Nephron (organoid): ENCODE measurements around the gene TBC1D22B.
A peak's percentile ranks its signal among the peaks of the same experiment; 100 is the strongest.

Experiments used
- H3K27ac Mint-ChIP-seq, 3 experiments: 2 replicates each; pipeline ENCODE4 v1.8.0; 2020; ENCODE audit warnings: mixed read lengths in 3 of 3, mild to moderate bottlenecking in 2 of 3, moderate library complexity in 1 of 3
- H3K27me3 Mint-ChIP-seq: 2 replicates; pipeline ENCODE4 v1.8.0; 2021; ENCODE audit warnings: low read depth, mild to moderate bottlenecking, moderate library complexity, mixed read lengths
- H3K36me3 Mint-ChIP-seq: 2 replicates; pipeline ENCODE4 v1.8.0; 2020; ENCODE audit warnings: low read depth, mixed read lengths
- H3K4me1 Mint-ChIP-seq: 2 replicates; pipeline ENCODE4 v1.8.0; 2020; ENCODE audit warnings: mixed read lengths
- H3K4me3 Mint-ChIP-seq, 3 experiments: 2 replicates each; pipeline ENCODE4 v1.8.0; 2020; ENCODE audit warnings: mild to moderate bottlenecking in 3 of 3, mixed read lengths in 3 of 3, moderate library complexity in 2 of 3
- H3K9me3 Mint-ChIP-seq: 2 replicates; pipeline ENCODE4 v1.8.0; 2020; ENCODE audit warnings: mixed read lengths
- CTCF ChIP-seq, 3 experiments: fragments of 200-600 bp; sonication (generic); IDR thresholded peaks; one replicate each; pipeline ENCODE4 v1.5.0; 2021; ENCODE audit warnings: antibody characterized with exemption in 3 of 3; ENCODE audit not compliant: unreplicated experiment in 3 of 3

The TBC1D22B gene

GRCh38 chr6:37251211-37251780 is 6.3 kb upstream of the TBC1D22B start:
- H3K9me3 Mint-ChIP-seq: peaks cover 3% of the 10 kb centered on the region
- no peaks in the 10 kb centered on the region for H3K36me3 Mint-ChIP-seq
- peaks cover 5% of the 10 kb centered on the region for H3K27me3 Mint-ChIP-seq
- H3K4me1 Mint-ChIP-seq: peaks cover 3% of the 10 kb centered on the region
- no peak overlapping the region for H3K4me3 Mint-ChIP-seq
- no peak for TF ChIP-seq CTCF (IDR thresholded peaks at IDR 0.05; ENCODE audit: unreplicated experiment in 3 of 3)
- no peak overlapping the region for H3K27ac Mint-ChIP-seq

GRCh38 chr6:37253486-37254007 is 4.0 kb upstream of the TBC1D22B start:
- Mint-ChIP-seq H3K27me3 (peaks cover 5% of the 10 kb centered on the region), H3K36me3 (no peaks in the 10 kb centered on the region), H3K27ac (peak overlapping the region in 2 of 3 experiments; percentile 1 to 6), H3K4me3 (no peak overlapping the region), H3K4me1 (peaks cover 14% of the 10 kb centered on the region), H3K9me3 (peaks cover under 1% of the 10 kb centered on the region)
- TF ChIP-seq CTCF (IDR thresholded peaks at IDR 0.05; ENCODE audit: unreplicated experiment in 3 of 3): no peak

- TF ChIP-seq CTCF (IDR thresholded peaks at IDR 0.05; ENCODE audit: unreplicated experiment in 3 of 3): no peak
- H3K4me1 Mint-ChIP-seq: peaks cover 25% of the 10 kb centered on the region
- no peak overlapping the region for H3K27ac Mint-ChIP-seq
- peaks cover 5% of the 10 kb centered on the region for H3K27me3 Mint-ChIP-seq
- no peaks in the 10 kb centered on the region for H3K9me3 Mint-ChIP-seq
- H3K4me3 Mint-ChIP-seq: peak overlapping the region; percentile 4 to 57 (median 39)
- H3K36me3 Mint-ChIP-seq: no peaks in the 10 kb centered on the region
These were observed 2.7 kb upstream of the TBC1D22B start for GRCh38 chr6:37254881-37255280.

GRCh38 chr6:37256692-37257319 is 766 bp upstream of the TBC1D22B start:
- Mint-ChIP-seq H3K4me1 (peaks cover 26% of the 10 kb centered on the region), H3K27me3 (peaks cover 5% of the 10 kb centered on the region), H3K27ac (peak overlapping the region; percentile 56 to 96 (median 87)), H3K9me3 (no peaks in the 10 kb centered on the region), H3K4me3 (peak overlapping the region; percentile 90 to 99 (median 93)), H3K36me3 (no peaks in the 10 kb centered on the region)
- TF ChIP-seq CTCF (IDR thresholded peaks at IDR 0.05; ENCODE audit: unreplicated experiment in 3 of 3): no peak

GRCh38 chr6:37257320-37257633 is 295 bp upstream of the TBC1D22B start:
- H3K36me3 Mint-ChIP-seq: no peaks in the 10 kb centered on the region
- peaks cover 26% of the 10 kb centered on the region for H3K4me1 Mint-ChIP-seq
- H3K4me3 Mint-ChIP-seq: peak overlapping the region; percentile 90 to 99 (median 93)
- TF ChIP-seq CTCF (IDR thresholded peaks at IDR 0.05; ENCODE audit: unreplicated experiment in 3 of 3): no peak
- peaks cover 5% of the 10 kb centered on the region for H3K27me3 Mint-ChIP-seq
- H3K9me3 Mint-ChIP-seq: no peaks in the 10 kb centered on the region
- H3K27ac Mint-ChIP-seq: peak overlapping the region; percentile 56 to 96 (median 87)
